Sciatic nerve (tissue), 2 donors: ENCODE data around the gene FAM234B. TPM values are rescaled to one million over a fixed set of nuclear protein-coding genes. Genes with fewer than 3 reads are reported as not detected.

Experiments used
- ATAC-seq: fragments of 200-7000 bp; cut with Tn5 transposase; one replicate; pipeline ENCODE4 v1.9.1; 2020; ENCODE audit warnings: mild to moderate bottlenecking, moderate library complexity
- DNase-seq: peaks from one replicate; pipeline ENCODE4 v3.0.0-alpha.2; 2020; ENCODE audit warnings: low spot score
- intact Hi-C: fragments of 100-400 bp; cut with DNase I; formaldehyde crosslinking; loops from one replicate; pipeline ENCODE4 v1.14.2; 2022
- total RNA-seq: library from RNA; stranded (reverse); fragmentation: NEBNext Ultra II Directional; extraction: Animal tissue kit (Norgen Biotek cat#: 25700); gene quantifications from one replicate; pipeline ENCODE4 v1.2.1, GENCODE V29; 2021
- donor health status: DM: no; HTN: no; CAD: no.
- donor health status: DM: no; HTN: no; CAD: no.

Gene FAM234B
- total RNA-seq, 1 donor from 2014 or later = 7.8 TPM

DNA sequence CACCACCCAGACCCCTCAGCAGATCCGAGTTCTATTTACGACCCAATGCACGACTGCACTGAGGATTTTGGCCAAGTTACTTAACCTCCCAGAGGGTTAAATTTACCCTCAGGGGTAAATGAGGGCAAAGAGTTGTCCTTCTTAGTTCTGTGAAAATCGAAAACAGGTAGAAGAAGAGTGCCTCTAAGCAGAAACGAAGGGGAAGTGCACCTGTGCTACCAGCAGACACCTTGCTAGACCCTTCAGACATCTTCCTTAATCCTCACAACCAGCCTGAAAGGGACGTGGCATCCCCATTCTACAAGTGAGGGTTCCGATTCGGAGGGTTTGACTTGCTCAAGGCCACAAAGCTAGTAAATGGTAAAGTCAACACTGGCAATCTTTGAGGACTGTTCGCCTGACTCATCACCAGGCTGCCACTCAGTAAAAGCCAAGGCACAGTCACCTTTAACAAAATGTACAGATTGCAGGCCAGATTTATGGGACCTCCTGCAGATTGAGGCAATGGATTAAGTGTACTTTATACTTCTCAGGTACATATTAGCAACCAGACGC, 57.7 kb downstream of the FAM234B start:
- ATAC-seq = no peak
- intact Hi-C loops = no loop called here
- no peak for DNase-seq

GRCh38 chr12:13102461-13103195, 58.4 kb downstream of the FAM234B start:
- ATAC-seq = no peak
- intact Hi-C loops = no loop called here

GRCh38 chr12:13103391-13104033, 59.3 kb downstream of the FAM234B start, which contains the start of gene GSG1:
GSG1 (minus strand) TSS chr12:13103667; CDS start chr12:13103512, 155 bp downstream.
- DNase-seq (no peak), ATAC-seq (no peak)
- intact Hi-C loops = no loop called here

More at GRCh38 chr12:13102461-13103195, 58.4 kb downstream of the FAM234B start:
- DNase-seq = no peak

- DNase-seq (no peak), ATAC-seq (no peak)
- intact Hi-C loops = no loop called here
Observed at GRCh38 chr12:13104409-13104808, 60.2 kb downstream of the FAM234B start.

GRCh38 chr12:13105781-13106180, 61.6 kb downstream of the FAM234B start:
- ATAC-seq (no peak), DNase-seq (no peak)
- intact Hi-C loops = no loop called here

DNA sequence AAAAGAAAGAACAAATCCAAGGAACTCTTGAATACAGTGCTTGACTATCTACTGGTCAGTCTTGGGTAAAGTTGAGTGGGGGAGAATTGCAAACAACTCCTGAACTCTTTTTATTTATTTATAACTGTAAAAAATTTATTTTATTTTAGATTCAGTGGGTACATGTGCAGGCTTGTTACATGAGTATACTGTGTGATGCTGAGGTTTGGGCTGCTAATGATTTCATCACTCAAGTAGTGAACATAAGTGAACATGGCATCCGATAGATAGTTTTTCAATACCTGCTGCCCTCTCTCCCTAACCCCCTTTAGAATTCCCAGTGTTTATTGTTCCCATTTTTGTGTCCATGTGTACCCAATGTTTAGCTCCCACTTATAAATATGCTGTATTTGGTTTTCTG, 62.5 kb downstream of the FAM234B start:
- intact Hi-C loops = no loop called here
- ATAC-seq (no peak), DNase-seq (no peak)

- DNase-seq (no peak), ATAC-seq (no peak)
- intact Hi-C loops = no loop called here
Observed at GRCh38 chr12:13112968-13113367, 68.8 kb downstream of the FAM234B start.

- ATAC-seq = peak; percentile 7
- no peak for DNase-seq
- intact Hi-C loops = no loop called here
Observed at GRCh38 chr12:13114251-13115052, 70.3 kb downstream of the FAM234B start.

DNA sequence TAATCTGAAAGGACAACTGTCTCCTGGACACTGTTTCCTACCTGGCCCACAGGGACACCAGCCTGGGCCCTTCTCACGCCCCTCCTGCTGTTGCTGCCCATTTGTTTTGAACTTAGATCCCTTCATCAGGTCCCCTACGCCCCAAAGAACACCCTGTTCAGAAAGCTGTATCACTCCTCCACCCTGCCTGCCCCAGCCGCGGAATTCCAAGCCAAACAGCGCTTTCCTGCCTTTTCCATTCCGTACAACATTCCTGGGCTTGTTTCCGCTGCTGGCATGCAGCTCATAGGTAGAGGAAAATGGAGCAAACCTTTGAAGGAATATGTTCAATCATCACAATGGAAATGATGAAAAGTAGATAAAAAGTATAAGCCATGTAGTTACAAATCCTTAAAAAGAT, 72.1 kb downstream of the FAM234B start:
- ATAC-seq (peak; percentile 18), DNase-seq (no peak)

DNA sequence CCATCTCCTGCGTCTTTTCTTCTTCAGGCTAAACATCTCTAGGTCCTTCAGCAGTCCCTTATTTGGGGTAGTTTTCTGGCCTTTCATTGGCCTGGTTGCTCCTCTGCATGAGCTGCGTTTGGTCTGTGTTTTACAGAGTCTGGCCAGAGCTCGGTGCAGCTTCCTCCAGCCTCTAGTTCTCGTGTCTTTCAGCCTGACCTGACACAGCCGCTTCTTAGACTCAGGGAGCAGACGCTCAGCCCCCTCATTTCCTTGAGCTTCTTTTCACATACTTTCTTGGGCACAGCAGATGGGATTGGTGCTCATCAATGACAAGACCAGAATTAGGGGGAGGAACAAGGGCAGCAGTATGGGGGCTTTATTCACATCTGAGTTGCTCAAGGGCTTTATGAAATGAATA, 72.8 kb downstream of the FAM234B start:
- ATAC-seq (peak; percentile 31), DNase-seq (no peak)
- intact Hi-C loops = no loop called here

More for the DNA sequence above, 72.1 kb downstream of the FAM234B start:
- intact Hi-C loops = no loop called here

GRCh38 chr12:13119826-13120225, 75.6 kb downstream of the FAM234B start:
- DNase-seq = no peak
- ATAC-seq = no peak
- intact Hi-C loops = no loop called here

GRCh38 chr12:13120413-13120812, 76.2 kb downstream of the FAM234B start:
- ATAC-seq = no peak
- intact Hi-C loops = no loop called here
- no peak for DNase-seq

DNA sequence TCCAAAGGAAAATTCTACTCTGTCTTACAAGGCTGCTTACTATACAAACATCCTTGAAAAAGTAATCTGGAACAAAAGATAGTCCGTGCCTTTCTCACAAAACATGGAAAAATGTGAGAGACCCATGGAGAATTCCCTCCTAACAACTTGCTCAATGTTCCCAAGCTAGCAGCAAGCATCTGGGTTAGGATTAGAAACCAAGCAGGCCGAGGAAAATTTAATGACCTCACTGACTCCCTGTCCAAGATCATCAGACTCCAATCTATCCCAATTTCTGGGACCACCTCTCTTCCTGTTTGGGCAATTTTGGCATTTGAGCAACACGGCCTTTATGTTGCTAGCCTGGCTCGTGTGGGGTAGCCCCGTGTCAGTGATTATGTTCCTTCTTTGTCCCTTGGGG, 77.4 kb downstream of the FAM234B start:
- DNase-seq (no peak), ATAC-seq (peak; percentile 38)
- intact Hi-C loops = no loop called here

- intact Hi-C loops = no loop called here
- DNase-seq = no peak
- no peak for ATAC-seq
Observed at GRCh38 chr12:13124656-13125505, 80.7 kb downstream of the FAM234B start.

DNA sequence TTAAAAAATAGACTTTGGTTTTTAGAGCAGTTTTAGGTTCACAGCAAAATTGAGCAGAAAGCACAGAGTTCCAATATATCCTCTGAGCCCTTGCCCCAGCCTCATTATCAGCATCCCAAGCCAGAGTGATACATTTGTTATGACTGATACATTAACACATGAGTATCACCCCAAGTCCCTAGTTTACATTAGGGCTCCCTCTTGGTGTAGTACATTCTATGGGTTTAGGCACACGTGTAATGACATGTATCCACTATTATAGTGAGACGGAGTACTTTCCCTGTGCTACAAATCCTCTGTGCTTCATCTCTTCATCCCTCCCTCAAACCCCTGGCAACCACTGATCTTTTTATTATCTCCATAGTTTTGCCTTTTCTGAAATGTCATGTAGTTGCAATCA, 81.8 kb downstream of the FAM234B start:
- ATAC-seq (no peak), DNase-seq (no peak)
- intact Hi-C loops = no loop called here

DNA sequence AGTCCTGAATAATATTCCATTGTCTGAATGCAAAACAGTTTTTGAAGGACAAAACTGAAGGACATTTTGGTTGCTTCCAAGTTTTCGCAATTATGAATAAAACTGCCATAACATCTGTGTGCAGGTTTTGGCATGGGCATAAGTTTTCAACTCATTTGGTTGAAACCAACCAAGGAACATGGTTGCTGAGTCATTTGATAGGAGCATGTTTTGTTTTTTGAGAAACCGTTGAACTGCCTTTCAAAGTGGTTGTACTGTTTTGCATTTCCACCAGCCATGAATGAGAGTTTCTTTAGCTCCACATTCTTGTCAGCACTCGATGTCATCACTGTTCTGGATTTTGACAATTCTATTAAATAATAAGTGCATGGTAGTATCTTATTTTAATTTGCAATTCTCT, 82.3 kb downstream of the FAM234B start:
- intact Hi-C loops = no loop called here
- no peak for ATAC-seq

DNA sequence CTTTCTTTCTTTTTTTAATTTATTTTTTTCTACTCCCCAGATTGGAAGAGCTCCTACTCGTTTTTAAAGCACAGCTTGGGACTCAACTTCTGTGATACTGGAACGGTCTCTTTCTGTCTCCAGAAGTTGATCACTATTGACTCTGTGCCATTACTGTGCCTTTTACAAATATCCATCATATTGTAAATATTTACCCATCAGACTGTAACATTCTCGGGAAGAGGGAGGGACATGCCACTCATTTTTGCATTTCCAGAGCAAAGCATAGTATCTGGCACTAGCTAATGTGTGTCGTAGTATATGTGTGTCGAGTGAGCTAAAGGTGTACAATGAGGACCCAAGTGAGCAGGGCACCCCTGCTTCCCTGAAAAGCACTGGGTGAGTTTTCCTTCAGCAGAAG, 83.3 kb downstream of the FAM234B start:
- ATAC-seq = no peak
- intact Hi-C loops = no loop called here
- DNase-seq = no peak

More for the DNA sequence above, 82.3 kb downstream of the FAM234B start:
- DNase-seq = no peak

DNA sequence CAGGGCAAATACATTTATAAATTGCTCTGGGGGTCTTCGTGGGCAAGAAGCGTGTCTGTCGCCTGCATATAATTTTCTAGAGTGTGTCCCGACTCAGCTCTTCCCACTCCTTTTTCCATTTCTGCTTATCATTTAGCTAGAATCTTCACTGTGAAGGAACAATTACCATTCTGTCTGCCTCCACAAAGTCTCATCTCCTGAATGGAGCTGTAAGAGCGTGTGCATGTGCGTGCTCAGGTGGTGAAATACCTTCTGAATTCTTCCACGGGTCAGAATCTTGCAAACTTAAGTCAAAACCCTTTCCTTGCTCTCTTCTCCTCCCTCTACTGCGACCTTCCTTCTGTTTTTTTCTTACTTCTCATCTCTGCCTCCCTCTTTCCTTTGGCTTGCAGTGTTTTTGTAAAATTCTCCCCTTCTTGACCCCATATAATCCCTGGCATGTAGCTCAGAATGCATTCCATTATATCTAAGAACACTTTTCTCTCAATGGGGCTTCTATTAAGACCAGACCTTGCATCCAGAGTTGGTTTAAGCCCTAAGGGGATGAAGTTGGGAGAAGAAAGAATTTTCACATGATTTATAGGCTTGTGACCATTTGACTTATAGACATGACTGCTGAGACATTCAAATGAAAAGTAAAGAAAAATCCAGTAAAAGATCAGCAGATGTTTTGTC, 84.2 kb downstream of the FAM234B start:
- no peak for DNase-seq
- ATAC-seq = no peak
- intact Hi-C loops = no loop called here
